ENCODE measurements around the gene PRKCA. TPM values are rescaled to one million over a fixed set of nuclear protein-coding genes. Genes with fewer than 3 reads are reported as not detected.
"Not testable (repeated sequence)": the region's sequence is repeated elsewhere in the genome, so short reads cannot be mapped to it uniquely, and the experiment has no call there.

The PRKCA gene
- total RNA-seq, 2 experiments from 2014 or later, result 75.1 to 78.5 TPM

DNA sequence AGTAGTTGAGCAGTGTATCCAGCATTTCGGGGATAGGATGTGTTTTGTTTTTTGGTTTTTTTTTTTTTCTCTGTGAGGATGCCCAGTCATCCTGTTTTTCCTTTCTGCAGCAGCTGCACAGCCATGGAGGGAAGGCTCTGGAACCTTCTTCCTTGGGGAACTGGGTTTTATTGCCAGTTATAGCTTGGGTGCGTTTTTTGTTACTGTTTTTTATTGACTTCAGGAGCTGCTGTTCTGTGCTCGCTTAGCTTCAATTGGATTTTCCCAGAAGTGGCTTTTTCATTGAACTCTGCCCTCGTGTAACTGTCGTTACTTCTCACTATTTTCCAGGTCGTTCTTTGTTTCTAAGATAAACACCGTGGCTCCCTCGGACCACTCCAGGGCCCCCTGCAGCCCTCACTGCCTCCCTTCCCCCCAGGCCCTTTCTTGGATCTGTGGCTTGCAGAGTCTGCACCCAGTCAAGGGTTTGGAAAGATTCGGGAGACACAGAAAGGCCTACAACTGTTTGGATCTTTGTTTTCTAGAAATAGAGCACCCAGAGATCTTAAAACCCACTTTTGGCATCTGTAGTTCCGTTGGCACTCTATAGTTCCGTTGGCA, 412.8 kb downstream of the PRKCA start:
- H3K27ac Mint-ChIP-seq, result no peak overlapping the region
- no peak for DNase-seq
- CTCF ChIA-PET, result interaction anchor here (0.6 to 1.8 kb wide), 6 partner anchors 8 to 195 kb away, joined by 3 to 5 read pairs (median 3); no protein-coding TSS in a partner anchor
- intact Hi-C loops (cut with micrococcal nuclease), result loop anchor here (2.0 kb wide), 1 partner anchor 192 kb away; no protein-coding TSS in a partner anchor
- no peaks in the 10 kb centered on the region for H3K9me3 Mint-ChIP-seq
- peaks cover 24% of the 10 kb centered on the region for H3K36me3 Mint-ChIP-seq
- POLR2A ChIA-PET, result no interaction called here
- H3K4me1 Mint-ChIP-seq (ENCODE audit: low read depth), result peaks cover 23% of the 10 kb centered on the region
- no peaks in the 10 kb centered on the region for H3K27me3 Mint-ChIP-seq
- no peak overlapping the region for H3K4me3 Mint-ChIP-seq

DNA sequence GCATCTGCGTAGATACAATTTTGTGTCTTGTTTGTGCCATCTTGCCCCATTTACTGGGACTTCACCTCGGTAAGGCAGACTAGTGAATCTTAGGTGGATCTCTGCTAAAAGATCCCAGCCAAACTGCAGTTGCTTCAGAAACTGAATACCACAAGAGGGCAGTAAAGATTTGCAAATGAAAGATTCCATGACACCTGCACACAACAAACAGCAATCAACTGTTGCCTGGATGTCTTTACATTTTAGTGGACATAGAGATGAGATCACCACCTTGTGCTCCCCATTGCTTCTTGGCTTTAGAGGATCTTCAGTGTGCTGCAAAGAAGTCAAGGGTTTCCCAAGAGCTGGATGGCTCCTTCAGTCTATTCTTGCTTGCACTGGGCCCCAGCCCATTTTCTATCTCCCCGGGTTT, 413.3 kb downstream of the PRKCA start:
- peaks cover 21% of the 10 kb centered on the region for H3K36me3 Mint-ChIP-seq
- H3K9me3 Mint-ChIP-seq, result no peaks in the 10 kb centered on the region
- ChIA-PET CTCF (interaction anchor here (0.6 to 1.8 kb wide), 2 partner anchors 14 to 193 kb away, joined by 3 to 5 read pairs; no protein-coding TSS in a partner anchor), POLR2A (no interaction called here)
- no peak for DNase-seq
- H3K4me3 Mint-ChIP-seq, result no peak overlapping the region
- H3K4me1 Mint-ChIP-seq (ENCODE audit: low read depth), result peaks cover 23% of the 10 kb centered on the region
- no peak overlapping the region for H3K27ac Mint-ChIP-seq
- intact Hi-C loops (cut with micrococcal nuclease), result loop anchor here (2.0 kb wide), 1 partner anchor 191 kb away; no protein-coding TSS in a partner anchor
- no peaks in the 10 kb centered on the region for H3K27me3 Mint-ChIP-seq

DNA sequence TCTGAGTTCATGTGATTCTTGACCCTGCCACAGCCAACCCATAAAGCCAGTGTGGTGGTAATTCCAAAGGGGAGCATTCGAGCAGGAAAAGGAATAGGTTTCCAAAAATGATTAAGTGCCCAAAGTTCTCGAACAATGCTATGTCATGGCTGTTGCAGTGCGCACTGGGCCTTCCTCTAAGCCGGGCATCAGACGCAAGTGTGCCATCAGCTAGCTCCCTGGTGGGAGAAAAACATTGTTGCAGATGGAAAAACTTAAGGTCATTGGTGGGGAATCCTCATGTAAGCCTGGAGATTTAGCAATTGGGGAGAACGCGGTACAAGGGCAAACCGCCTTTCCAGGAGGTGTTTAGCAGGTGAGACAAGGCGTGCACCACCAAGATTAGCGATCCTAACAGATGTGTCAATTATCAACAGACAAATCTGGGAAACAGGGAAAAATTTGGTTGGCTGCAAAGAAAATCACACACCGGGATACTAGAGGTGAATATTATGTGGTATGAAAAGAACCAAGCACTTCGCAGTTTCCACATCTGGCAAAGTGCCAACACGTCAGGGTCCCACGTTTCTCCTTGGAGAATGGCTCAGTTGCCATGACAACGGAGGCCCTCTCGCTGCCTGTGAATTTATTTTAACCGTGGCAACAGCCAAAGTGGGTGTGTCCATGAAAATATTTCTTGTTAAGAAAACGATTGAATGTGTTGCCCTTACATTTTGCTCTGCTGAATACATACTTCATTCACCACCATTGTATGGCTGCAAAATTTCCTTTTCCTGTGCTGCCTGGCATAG, 414.0 kb downstream of the PRKCA start:
- no peak for DNase-seq
- CTCF ChIA-PET, result interaction anchor here (0.6 to 1.8 kb wide), 2 partner anchors 15 to 193 kb away, joined by 3 to 5 read pairs; no protein-coding TSS in a partner anchor
- H3K27ac Mint-ChIP-seq, result peak overlapping the region; percentile 13
- no peaks in the 10 kb centered on the region for H3K9me3 Mint-ChIP-seq
- intact Hi-C loops (cut with micrococcal nuclease), result no loop called here
- peaks cover 21% of the 10 kb centered on the region for H3K4me1 Mint-ChIP-seq (ENCODE audit: low read depth)
- no peaks in the 10 kb centered on the region for H3K27me3 Mint-ChIP-seq
- no peak overlapping the region for H3K4me3 Mint-ChIP-seq
- peaks cover 21% of the 10 kb centered on the region for H3K36me3 Mint-ChIP-seq
- POLR2A ChIA-PET, result no interaction called here

DNA sequence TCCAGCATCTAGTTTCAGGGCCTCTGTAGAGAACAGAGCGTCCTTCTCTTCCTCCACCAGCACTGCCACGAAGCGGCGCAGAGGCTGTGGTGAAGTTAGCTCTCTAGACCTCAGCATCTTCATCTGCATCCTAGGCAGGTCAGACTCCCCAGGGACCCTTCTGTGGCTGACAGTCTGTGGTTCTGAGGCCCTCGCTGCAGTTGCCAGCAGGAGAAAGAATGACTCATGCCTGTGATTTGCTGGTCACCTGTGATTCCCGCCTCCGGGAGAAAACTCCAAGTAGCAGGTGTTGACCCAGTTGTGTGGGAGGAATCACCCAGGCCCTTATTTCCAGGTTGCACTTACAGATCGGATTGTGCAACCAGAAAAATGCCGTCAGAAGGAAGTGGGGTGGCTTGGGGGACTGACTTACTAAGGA, 415.2 kb downstream of the PRKCA start:
- DNase-seq, result no peak
- Mint-ChIP-seq H3K9me3 (no peaks in the 10 kb centered on the region), H3K27ac (no peak overlapping the region), H3K4me3 (no peak overlapping the region), H3K4me1 (ENCODE audit: low read depth) (peaks cover 15% of the 10 kb centered on the region), H3K27me3 (no peaks in the 10 kb centered on the region), H3K36me3 (peaks cover 17% of the 10 kb centered on the region)
- intact Hi-C loops (cut with micrococcal nuclease), result no loop called here
- CTCF ChIA-PET, result interaction anchor here (0.6 kb wide), 1 partner anchor 185 kb away, joined by 3 read pairs; no protein-coding TSS in a partner anchor
- POLR2A ChIA-PET, result no interaction called here

DNA sequence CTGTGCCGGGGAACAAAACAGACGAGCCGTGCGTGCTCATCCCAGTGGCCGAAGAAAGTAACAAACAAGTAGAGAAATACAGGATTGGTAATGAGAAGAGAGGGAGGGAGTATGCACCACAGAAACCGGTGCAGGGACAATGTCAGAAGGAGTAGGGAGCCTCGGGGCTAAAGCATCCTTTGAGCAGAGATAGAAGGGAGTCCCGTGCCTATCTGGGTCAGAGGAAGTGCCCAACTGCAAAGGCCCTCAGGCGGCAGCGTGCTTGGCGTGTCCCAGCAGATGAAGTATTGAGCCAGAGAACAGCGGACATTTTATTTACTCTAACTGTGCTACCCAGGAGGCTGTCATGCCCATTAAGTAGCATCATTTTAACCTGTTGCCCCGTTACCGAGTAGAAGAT, 417.6 kb downstream of the PRKCA start:
- no peak for DNase-seq
- Mint-ChIP-seq H3K9me3 (no peaks in the 10 kb centered on the region), H3K4me1 (ENCODE audit: low read depth) (peaks cover 3% of the 10 kb centered on the region), H3K27me3 (no peaks in the 10 kb centered on the region), H3K4me3 (no peak overlapping the region), H3K36me3 (peaks cover 14% of the 10 kb centered on the region), H3K27ac (no peak overlapping the region)
- intact Hi-C loops (cut with micrococcal nuclease), result no loop called here
- ChIA-PET CTCF (no interaction called here), POLR2A (no interaction called here)

DNA sequence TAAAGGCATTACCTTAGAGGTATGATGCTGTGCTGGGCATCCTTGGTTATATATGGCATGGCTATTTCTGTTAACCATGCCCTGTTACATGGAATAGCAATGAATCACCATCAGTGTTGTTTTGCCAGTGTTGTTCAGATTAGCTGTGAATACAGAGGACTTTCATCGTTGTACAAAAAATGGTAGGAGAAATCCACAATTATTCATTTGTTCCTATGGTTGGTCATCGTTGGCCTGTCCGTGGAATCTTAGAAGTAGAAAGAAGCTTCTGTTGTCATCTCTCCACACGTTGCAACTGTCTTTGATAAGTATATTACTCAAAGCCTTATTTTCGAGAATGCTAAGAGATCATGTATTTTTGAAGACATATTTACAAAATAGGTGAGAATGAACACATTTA, 418.2 kb downstream of the PRKCA start:
- no peak for DNase-seq
- ChIA-PET CTCF (no interaction called here), POLR2A (no interaction called here)
- intact Hi-C loops (cut with micrococcal nuclease), result no loop called here
- Mint-ChIP-seq H3K9me3 (no peaks in the 10 kb centered on the region), H3K27ac (no peak overlapping the region), H3K4me3 (no peak overlapping the region), H3K27me3 (no peaks in the 10 kb centered on the region), H3K4me1 (ENCODE audit: low read depth) (peaks cover 6% of the 10 kb centered on the region), H3K36me3 (peaks cover 13% of the 10 kb centered on the region)

DNA sequence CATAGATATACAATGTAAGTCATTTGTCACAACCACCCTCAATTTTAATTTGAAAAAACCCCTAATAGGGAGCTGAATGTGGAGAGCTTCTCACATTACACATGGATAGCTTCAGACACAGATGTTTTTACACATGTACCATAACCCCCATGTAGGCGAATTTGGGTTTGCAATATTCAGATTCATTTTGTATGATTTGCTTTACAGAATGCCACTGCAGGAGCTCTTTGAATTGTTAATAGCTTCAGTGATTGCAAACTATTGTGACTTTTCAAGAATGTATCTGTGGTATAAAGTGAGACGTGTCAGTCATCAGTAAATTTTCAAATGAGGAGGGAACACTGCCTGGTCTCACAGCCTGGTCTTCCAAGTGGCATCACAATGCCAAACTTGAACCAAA, 419.9 kb downstream of the PRKCA start:
- Mint-ChIP-seq H3K36me3 (peaks cover 5% of the 10 kb centered on the region), H3K27me3 (no peaks in the 10 kb centered on the region), H3K9me3 (no peaks in the 10 kb centered on the region), H3K4me3 (no peak overlapping the region), H3K27ac (no peak overlapping the region), H3K4me1 (ENCODE audit: low read depth) (peaks cover 6% of the 10 kb centered on the region)
- ChIA-PET POLR2A (no interaction called here), CTCF (interaction anchor here (0.9 kb wide), 1 partner anchor 8 kb away, joined by 3 read pairs; no protein-coding TSS in a partner anchor)
- intact Hi-C loops (cut with micrococcal nuclease), result no loop called here
- DNase-seq, result no peak

DNA sequence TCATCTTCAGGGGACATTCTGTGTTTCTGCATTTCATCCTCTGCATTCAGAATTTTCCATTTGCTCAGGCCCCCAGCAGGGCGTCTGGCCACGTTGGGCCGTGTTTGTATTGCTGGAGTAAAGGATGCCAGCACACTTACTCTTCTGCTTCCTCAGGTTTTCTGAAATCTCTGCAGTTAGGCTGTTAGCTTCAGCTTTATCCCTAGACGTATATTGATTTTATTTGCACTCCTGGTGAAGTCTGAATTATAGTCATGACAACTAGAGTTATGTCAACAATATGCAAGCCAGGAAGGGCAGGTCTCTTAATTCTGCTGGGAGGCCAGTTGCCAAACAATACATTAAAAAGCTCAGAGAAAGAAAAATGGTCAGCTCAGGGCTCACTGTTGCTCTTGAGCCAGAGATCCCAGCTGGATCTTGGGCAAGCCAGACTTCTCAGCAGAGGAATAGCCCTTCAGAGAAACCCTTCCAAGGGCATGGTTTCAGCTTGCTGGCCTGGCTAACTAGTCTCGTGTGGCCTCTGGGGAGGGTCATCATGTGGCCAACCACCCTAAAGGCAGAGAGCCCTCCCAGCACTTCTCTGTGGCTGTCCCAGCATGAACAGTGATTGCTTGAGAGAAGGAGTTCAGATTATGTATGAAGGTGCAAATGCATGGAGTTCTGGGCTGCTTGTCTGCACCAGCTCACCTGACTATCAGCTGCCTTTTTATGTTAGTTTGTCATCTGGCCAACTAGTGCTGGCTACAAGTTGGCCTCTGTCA, 422.3 kb downstream of the PRKCA start:
- Mint-ChIP-seq H3K27ac (no peak overlapping the region), H3K4me3 (no peak overlapping the region), H3K36me3 (no peaks in the 10 kb centered on the region), H3K9me3 (no peaks in the 10 kb centered on the region), H3K27me3 (no peaks in the 10 kb centered on the region), H3K4me1 (ENCODE audit: low read depth) (peaks cover 6% of the 10 kb centered on the region)
- intact Hi-C loops (cut with micrococcal nuclease), result no loop called here
- ChIA-PET POLR2A (no interaction called here), CTCF (no interaction called here)
- DNase-seq, result no peak

DNA sequence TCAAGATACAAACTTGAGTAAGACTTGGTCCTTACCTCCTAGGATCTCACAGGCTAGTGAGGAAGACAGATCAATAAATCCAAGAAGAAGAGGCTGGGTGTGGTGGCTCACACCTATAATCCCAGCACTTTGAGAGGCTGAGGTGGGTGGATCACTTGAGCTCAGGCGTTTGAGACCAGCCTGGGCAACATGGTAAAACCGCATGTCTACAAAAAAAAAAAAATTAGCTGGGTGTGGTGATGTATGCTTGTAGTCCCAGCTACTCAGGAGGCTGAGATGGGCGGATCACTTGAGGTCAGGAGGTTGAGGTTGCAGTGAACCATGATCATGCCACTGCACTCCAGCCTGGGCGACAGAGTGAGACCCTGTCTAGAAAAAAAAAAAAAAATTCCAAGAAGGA, 423.0 kb downstream of the PRKCA start:
- DNase-seq; intact Hi-C loops (cut with micrococcal nuclease); H3K27me3 Mint-ChIP-seq; H3K4me3 Mint-ChIP-seq; CTCF ChIA-PET; POLR2A ChIA-PET; H3K4me1 Mint-ChIP-seq (ENCODE audit: low read depth); H3K27ac Mint-ChIP-seq; H3K9me3 Mint-ChIP-seq; H3K36me3 Mint-ChIP-seq: not testable (repeated sequence)

DNA sequence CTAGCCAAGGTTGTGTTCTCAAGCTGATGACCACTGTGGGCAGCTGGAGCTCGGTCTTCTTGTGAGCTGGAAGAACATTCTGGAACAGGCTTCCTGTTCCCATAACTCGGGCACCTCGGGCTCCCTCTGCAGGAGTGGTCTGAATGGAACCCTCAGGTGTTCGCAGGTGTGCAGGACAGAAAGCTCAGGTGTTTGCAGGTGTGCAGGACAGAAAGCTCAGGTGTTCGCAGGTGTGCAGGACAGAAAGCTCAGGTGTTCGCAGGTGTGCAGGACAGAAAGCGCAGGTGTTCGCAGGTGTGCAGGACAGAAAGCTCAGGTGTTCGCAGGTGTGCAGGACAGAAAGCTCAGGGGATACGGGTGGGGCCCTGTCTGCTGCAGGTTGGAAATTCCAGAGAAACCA, 423.5 kb downstream of the PRKCA start:
- Mint-ChIP-seq H3K27me3 (no peaks in the 10 kb centered on the region), H3K36me3 (no peaks in the 10 kb centered on the region), H3K9me3 (no peaks in the 10 kb centered on the region), H3K4me3 (no peak overlapping the region), H3K27ac (no peak overlapping the region), H3K4me1 (ENCODE audit: low read depth) (peaks cover 6% of the 10 kb centered on the region)
- no peak for DNase-seq
- intact Hi-C loops (cut with micrococcal nuclease), result no loop called here
- ChIA-PET POLR2A (no interaction called here), CTCF (no interaction called here)

DNA sequence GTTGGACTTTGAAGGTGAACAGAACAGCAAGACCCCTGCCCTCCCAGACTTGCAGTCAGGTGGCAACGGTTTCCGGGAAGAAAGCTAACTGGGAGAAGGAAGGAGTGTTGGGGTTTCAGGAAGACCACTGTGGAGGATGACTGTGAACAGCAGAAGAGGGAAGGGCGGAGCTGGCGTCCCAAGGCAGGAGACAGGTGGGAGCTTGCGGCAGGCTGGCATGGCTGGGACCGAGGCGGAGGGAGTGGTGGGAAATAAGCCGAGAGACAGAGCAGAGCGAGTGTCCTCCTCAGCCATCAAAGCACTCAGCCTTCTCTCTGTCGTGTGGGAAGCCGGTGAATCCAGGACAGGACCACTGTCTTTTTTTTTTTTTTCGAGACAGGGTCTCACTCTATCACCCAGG, 424.0 kb downstream of the PRKCA start:
- CTCF ChIA-PET, result no interaction called here

DNA sequence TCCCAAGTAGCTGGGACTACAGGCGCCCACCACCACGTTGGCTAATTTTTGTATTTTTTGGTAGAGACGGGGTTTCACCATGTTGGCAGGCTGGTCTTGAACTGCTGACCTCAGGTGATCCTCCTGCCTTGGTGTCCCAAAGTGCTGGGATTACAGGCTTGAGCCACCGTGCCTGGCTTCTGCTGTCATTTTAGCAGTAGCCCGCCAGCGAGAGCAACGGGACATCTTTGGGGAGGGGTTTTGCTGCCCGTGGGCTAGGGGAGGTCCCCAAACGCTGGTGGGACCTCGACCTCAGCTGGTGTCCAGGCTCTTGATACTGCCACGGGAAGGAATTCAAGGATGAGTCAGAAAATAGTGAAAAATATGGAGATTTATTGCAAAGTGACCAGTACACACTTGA, 424.4 kb downstream of the PRKCA start:
- peak overlapping the region; percentile 42 for H3K27ac Mint-ChIP-seq
- ChIA-PET CTCF (no interaction called here), POLR2A (no interaction called here)
- H3K27me3 Mint-ChIP-seq, result no peaks in the 10 kb centered on the region
- peaks cover 6% of the 10 kb centered on the region for H3K4me1 Mint-ChIP-seq (ENCODE audit: low read depth)
- DNase-seq, result no peak
- peaks cover 2% of the 10 kb centered on the region for H3K36me3 Mint-ChIP-seq
- no peak overlapping the region for H3K4me3 Mint-ChIP-seq
- intact Hi-C loops (cut with micrococcal nuclease), result no loop called here
- H3K9me3 Mint-ChIP-seq, result no peaks in the 10 kb centered on the region

More for the DNA sequence above, 424.0 kb downstream of the PRKCA start:
- Mint-ChIP-seq H3K27ac (no peak overlapping the region), H3K27me3 (no peaks in the 10 kb centered on the region), H3K36me3 (peaks cover under 1% of the 10 kb centered on the region), H3K9me3 (no peaks in the 10 kb centered on the region), H3K4me3 (no peak overlapping the region), H3K4me1 (ENCODE audit: low read depth) (peaks cover 6% of the 10 kb centered on the region)
- no peak for DNase-seq
- intact Hi-C loops (cut with micrococcal nuclease), result no loop called here
- POLR2A ChIA-PET, result no interaction called here
